ENCODE data around the gene SPEF1.
"Not testable (repeated sequence)": the region's sequence is repeated elsewhere in the genome, so short reads cannot be mapped to it uniquely, and the experiment has no call there.

SPEF1 gene

GRCh38 chr20:3789201-3789600, 8.0 kb upstream of the SPEF1 start:
- DNase-seq (ENCODE audit: low read depth in 1 of 2, low spot score in 1 of 2) = not testable (repeated sequence)

- DNase-seq (ENCODE audit: low read depth in 1 of 2, low spot score in 1 of 2) = no peak
These were observed 7.5 kb upstream of the SPEF1 start for GRCh38 chr20:3788685-3789155.

- DNase-seq (ENCODE audit: low read depth in 1 of 2, low spot score in 1 of 2) = no peak
These were observed 6.2 kb upstream of the SPEF1 start for GRCh38 chr20:3787324-3788014.

- DNase-seq (ENCODE audit: low read depth in 1 of 2, low spot score in 1 of 2) = peak; percentile 88 to 92
These were observed 5.5 kb upstream of the SPEF1 start, which contains the start of gene CENPB for GRCh38 chr20:3786665-3787323. TSS of gene CENPB (minus strand) at chr20:3786740. CDS start at chr20:3786483, 257 bp downstream.

- no peak for DNase-seq (ENCODE audit: low read depth in 1 of 2, low spot score in 1 of 2)
These were observed 4.9 kb upstream of the SPEF1 start for GRCh38 chr20:3786126-3786484.

- no peak for DNase-seq (ENCODE audit: low read depth in 1 of 2, low spot score in 1 of 2)
These were observed 4.2 kb upstream of the SPEF1 start for GRCh38 chr20:3785240-3786125.

- no peak for DNase-seq (ENCODE audit: low read depth in 1 of 2, low spot score in 1 of 2)
These were observed 3.6 kb upstream of the SPEF1 start for GRCh38 chr20:3784863-3785239.

GRCh38 chr20:3784216-3784853, 3.1 kb upstream of the SPEF1 start:
- DNase-seq (ENCODE audit: low read depth in 1 of 2, low spot score in 1 of 2) = no peak

GRCh38 chr20:3783511-3784195, 2.4 kb upstream of the SPEF1 start:
- DNase-seq (ENCODE audit: low read depth in 1 of 2, low spot score in 1 of 2) = no peak

- no peak for DNase-seq (ENCODE audit: low read depth in 1 of 2, low spot score in 1 of 2)
These were observed 1.8 kb upstream of the SPEF1 start for GRCh38 chr20:3783068-3783489.

- no peak for DNase-seq (ENCODE audit: low read depth in 1 of 2, low spot score in 1 of 2)
These were observed 1.3 kb upstream of the SPEF1 start for GRCh38 chr20:3782597-3782996.

- DNase-seq (ENCODE audit: low read depth in 1 of 2, low spot score in 1 of 2) = no peak
These were observed 2.3 kb downstream of the SPEF1 start for GRCh38 chr20:3778976-3779375.

- DNase-seq (ENCODE audit: low read depth in 1 of 2, low spot score in 1 of 2) = peak in 1 of 2 donors; percentile 44
These were observed 3.3 kb downstream of the SPEF1 start for GRCh38 chr20:3777716-3778629.

GRCh38 chr20:3777381-3777715, 3.9 kb downstream of the SPEF1 start:
- DNase-seq (ENCODE audit: low read depth in 1 of 2, low spot score in 1 of 2) = no peak

- no peak for DNase-seq (ENCODE audit: low read depth in 1 of 2, low spot score in 1 of 2)
These were observed 5.7 kb downstream of the SPEF1 start for GRCh38 chr20:3775457-3776108.

- no peak for DNase-seq (ENCODE audit: low read depth in 1 of 2, low spot score in 1 of 2)
These were observed 9.6 kb downstream of the SPEF1 start for GRCh38 chr20:3771552-3772058.

GRCh38 chr20:3768342-3769130, 12.7 kb downstream of the SPEF1 start:
- peak; percentile 53 to 62 for DNase-seq (ENCODE audit: low read depth in 1 of 2, low spot score in 1 of 2)

All from stimulated activated CD4-positive, alpha-beta T cell treated with anti-CD3 and anti-CD28 coated beads, Interleukin-15, amount 100 ng/mL, for 1 hour (primary cell).